Fibroblast of villous mesenchyme (primary cell): ENCODE results near the gene NUMA1. TPM values are rescaled to one million over a fixed set of nuclear protein-coding genes. Genes with fewer than 3 reads are reported as not detected.

Experiments
- DNase-seq: peaks from one replicate; pipeline ENCODE4 v3.0.0-alpha.2; 2010; ENCODE audit warnings: low read depth
- H3K4me3 ChIP-seq: 2 replicates; pipeline ENCODE4 v1.5.1; 2011; ENCODE audit warnings: low read depth, mild to moderate bottlenecking, low read length
- CTCF ChIP-seq: IDR thresholded peaks from 2 replicates; pipeline ENCODE4 v1.5.1; 2012; ENCODE audit warnings: low read depth, mild to moderate bottlenecking, low read length; ENCODE audit not compliant: insufficient read depth
- total RNA-seq: library from RNA; depleted of rRNA; stranded (reverse); fragments of >200 nt; gene quantifications from 2 replicates; pipeline ENCODE4 v1.2.3, GENCODE V29; 2012

Gene NUMA1
- total RNA-seq, 1 donor: 169 TPM

DNA sequence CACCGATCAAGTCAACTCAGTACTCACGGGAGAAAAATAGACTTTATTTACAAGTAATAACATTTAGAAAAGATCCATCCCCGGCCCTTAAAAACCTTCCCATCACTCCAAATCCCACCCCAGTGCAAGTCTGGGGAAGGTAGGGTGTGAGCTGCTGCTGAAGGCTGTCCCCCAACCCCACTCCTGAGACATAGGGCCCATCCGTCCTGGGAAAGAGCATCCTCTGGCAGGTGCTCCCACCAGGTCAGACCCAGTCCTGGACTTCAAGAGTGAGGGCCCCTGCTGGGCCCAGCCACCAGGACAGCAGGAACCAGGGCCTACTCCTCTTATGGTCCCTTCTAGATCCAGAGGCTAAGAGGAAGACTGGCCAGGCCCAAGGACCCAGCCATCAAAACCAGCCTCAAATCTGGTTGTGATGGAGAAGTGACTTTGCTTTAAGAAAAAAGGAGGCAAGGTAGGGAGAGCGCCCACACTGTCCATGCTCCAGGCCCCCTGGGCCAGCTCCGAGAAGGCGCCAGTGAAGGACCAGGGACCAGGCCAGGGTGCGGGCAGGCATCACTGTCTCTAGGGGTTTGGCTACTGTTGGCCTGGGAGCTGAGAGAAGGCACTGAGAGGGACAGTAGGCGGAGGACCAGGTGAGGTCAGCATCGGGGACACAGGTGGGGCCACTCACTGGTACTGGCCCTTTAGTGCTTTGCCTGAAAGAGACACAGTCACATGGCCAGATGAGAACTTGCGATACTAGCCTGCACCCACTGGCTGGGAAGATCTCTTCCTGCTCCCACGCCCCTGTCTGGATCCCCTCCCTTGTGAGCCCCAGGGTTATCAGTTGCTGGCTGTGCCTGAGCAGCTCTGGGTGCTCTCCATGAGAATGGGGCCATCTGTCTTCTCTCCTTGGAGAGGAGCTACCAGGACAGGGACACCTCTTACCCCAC, 77.2 kb downstream of the NUMA1 start:
- peak; percentile 28 for DNase-seq
- no peak overlapping the region for H3K4me3 ChIP-seq
- TF ChIP-seq CTCF: no peak

- no peak for TF ChIP-seq CTCF
- no peak overlapping the region for H3K4me3 ChIP-seq
- DNase-seq: no peak
Observed at GRCh38 chr11:72001834-72002591, 78.3 kb downstream of the NUMA1 start.

GRCh38 chr11:72001285-72001684, 79.1 kb downstream of the NUMA1 start:
- TF ChIP-seq CTCF: no peak
- no peak overlapping the region for H3K4me3 ChIP-seq
- no peak for DNase-seq

DNA sequence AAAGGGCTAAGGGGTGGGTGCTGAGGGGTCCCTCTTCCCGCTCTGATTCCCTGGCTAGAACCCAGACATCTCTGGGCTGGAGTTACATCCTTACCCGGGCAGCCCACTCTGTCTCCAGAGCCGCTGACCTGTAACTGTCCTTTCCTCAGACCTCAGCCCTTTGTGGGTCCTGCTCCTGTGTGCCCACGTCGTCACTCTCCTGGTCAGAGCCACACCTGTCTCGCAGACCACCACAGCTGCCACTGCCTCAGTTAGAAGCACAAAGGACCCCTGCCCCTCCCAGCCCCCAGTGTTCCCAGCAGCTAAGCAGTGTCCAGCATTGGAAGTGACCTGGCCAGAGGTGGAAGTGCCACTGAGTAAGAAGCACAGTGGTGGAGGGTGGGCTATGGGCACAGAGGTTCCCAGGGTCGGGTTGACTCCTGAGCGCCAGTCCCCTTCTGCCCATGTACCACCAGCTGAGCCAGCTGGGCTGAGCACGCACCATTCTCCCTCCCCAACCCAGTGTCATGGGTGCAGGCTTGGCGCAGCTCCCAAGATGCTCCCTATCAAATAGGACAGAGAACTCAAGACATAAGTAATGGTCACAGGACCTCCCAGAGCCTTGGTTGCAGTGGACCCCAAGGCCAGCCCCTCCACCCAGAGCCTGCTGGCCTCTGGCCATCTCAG, 80.0 kb downstream of the NUMA1 start:
- H3K4me3 ChIP-seq: no peak overlapping the region
- TF ChIP-seq CTCF: no peak
- no peak for DNase-seq

DNA sequence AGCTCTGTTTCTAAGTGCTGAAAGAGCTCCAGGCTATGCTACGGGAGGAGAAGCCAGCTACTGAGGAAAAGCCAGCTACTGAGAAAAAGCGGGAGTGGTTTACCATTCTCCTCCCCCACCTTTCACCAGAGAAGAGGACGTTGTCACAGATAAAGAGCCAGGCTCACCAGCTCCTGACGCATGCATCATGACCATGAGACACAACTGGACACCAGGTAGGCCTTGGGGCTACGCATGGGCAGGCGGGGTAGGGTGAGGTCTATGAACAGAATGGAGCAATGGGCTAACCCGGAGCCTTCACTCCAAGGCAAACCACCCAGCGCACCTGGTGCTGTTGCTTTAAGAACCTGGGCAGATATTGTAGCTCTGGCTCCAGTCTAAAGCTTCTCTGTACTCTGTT, 80.5 kb downstream of the NUMA1 start:
- no peak for DNase-seq
- no peak for TF ChIP-seq CTCF
- peak overlapping the region; percentile 24 for H3K4me3 ChIP-seq

DNA sequence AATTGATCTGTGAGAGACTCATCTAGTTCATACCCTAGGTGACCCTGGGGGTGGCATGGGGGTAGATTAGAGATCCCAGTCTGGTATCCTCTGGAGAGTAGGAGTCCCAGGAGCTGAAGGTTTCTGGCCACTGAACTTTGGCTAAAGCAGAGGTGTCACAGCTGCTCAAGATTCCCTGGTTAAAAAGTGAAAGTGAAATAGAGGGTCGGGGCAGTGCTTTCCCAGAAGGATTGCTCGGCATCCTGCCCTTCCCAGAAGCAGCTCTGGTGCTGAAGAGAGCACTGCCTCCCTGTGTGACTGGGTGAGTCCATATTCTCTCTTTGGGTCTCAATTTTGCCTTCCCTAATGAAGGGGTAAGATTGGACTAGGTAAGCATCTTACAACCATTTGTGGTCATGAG, 81.0 kb downstream of the NUMA1 start:
- H3K4me3 ChIP-seq: peak overlapping the region; percentile 24
- no peak for TF ChIP-seq CTCF
- DNase-seq: peak; percentile 74
